Vagina (tissue), 2 donors: ENCODE results near the gene HMCN2.

Experiments used
- CTCF ChIP-seq, 3 experiments: fragments of 450-650 bp in 2 of 3; fragments of 200-600 bp in 1 of 3; sonication (generic) in 1 of 3; IDR thresholded peaks; one replicate each; pipeline ENCODE4 v1.5.1; 2017 to 2019; ENCODE audit warnings: antibody characterized with exemption in 3 of 3, mild to moderate bottlenecking in 2 of 3, moderate library complexity in 2 of 3
- POLR2A ChIP-seq, 2 donors: fragments of 450-650 bp; IDR thresholded peaks; one replicate each; pipeline ENCODE4 v1.6.1; 2017; ENCODE audit warnings: antibody characterized with exemption in 2 of 2, mild to moderate bottlenecking in 2 of 2, moderate library complexity in 2 of 2
- POLR2AphosphoS5 ChIP-seq, 2 donors: sonication (generic); formaldehyde crosslinking; IDR thresholded peaks; one replicate each; pipeline ENCODE4 v1.9.0; 2017; ENCODE audit warnings: antibody characterized with exemption in 2 of 2, mild to moderate bottlenecking in 2 of 2, low read depth in 1 of 2; ENCODE audit not compliant: insufficient read depth in 1 of 2

GRCh38 chr9:130284249-130284625, 18.7 kb downstream of the HMCN2 start:
- TF ChIP-seq POLR2A (IDR thresholded peaks at IDR 0.05) (no peak), CTCF (IDR thresholded peaks at IDR 0.05) (no peak), POLR2AphosphoS5 (IDR thresholded peaks at IDR 0.05; ENCODE audit: insufficient read depth in 1 of 2, low read depth in 1 of 2) (no peak)
